H9 (cell line): ENCODE data around the gene TPGS1. TPM values are rescaled to one million over a fixed set of nuclear protein-coding genes. Genes with fewer than 3 reads are reported as not detected.

Experiments used
- DNase-seq: peaks from one replicate; pipeline ENCODE4 v3.0.0-alpha.2; 2017
- H2AFZ ChIP-seq: one replicate; pipeline ENCODE4 v1.6.1; 2013; ENCODE audit warnings: mild to moderate bottlenecking, low read length, control low read depth, moderate library complexity
- H2AK5ac ChIP-seq: 2 replicates; pipeline ENCODE4 v1.6.1; 2013; ENCODE audit warnings: low read length, control low read depth, mixed read lengths; ENCODE audit not compliant: insufficient read length
- H2BK120ac ChIP-seq: one replicate; pipeline ENCODE4 v1.6.1; 2013; ENCODE audit warnings: low read depth, mild to moderate bottlenecking, low read length, control low read depth, inconsistent platforms; ENCODE audit not compliant: poor library complexity, severe bottlenecking
- H2BK12ac ChIP-seq: 2 replicates; pipeline ENCODE4 v1.6.1; 2013; ENCODE audit warnings: low read length, control low read depth, mixed read lengths, low read depth; ENCODE audit not compliant: insufficient read length
- H2BK15ac ChIP-seq: 2 replicates; pipeline ENCODE4 v1.6.1; 2013; ENCODE audit warnings: low read depth, low read length, control low read depth
- H2BK20ac ChIP-seq: one replicate; pipeline ENCODE4 v1.6.1; 2013; ENCODE audit warnings: low read depth, mild to moderate bottlenecking, low read length, control low read depth, inconsistent platforms; ENCODE audit not compliant: poor library complexity, severe bottlenecking
- H2BK5ac ChIP-seq: 2 replicates; pipeline ENCODE4 v1.6.1; 2013; ENCODE audit warnings: low read length, control low read depth, mixed read lengths; ENCODE audit not compliant: insufficient read length
- H3K14ac ChIP-seq: 2 replicates; pipeline ENCODE4 v1.6.1; 2013; ENCODE audit warnings: low read length, control low read depth; ENCODE audit not compliant: insufficient read depth
- H3K18ac ChIP-seq: 2 replicates; pipeline ENCODE4 v1.6.1; 2013; ENCODE audit warnings: low read depth, mild to moderate bottlenecking, mixed read lengths, low read length, control low read depth; ENCODE audit not compliant: insufficient read length
- H3K23ac ChIP-seq: 2 replicates; pipeline ENCODE4 v1.6.1; 2013; ENCODE audit warnings: low read length, control low read depth, mixed read lengths, low read depth; ENCODE audit not compliant: insufficient read length
- H3K23me2 ChIP-seq: 2 replicates; pipeline ENCODE4 v1.6.1; 2013; ENCODE audit warnings: low read depth, mild to moderate bottlenecking, mixed read lengths, low read length, control low read depth; ENCODE audit not compliant: insufficient read length, poor library complexity, severe bottlenecking
- H3K27ac ChIP-seq: 2 replicates; pipeline ENCODE4 v1.5.1; 2013; ENCODE audit warnings: low read length, control low read depth, mixed read lengths, low read depth; ENCODE audit not compliant: insufficient read length
- H3K27me3 ChIP-seq: 2 replicates; pipeline ENCODE4 v1.6.1; 2013; ENCODE audit warnings: low read length, control low read depth, inconsistent platforms; ENCODE audit not compliant: insufficient read depth
- H3K4ac ChIP-seq: 2 replicates; pipeline ENCODE4 v1.6.1; 2013; ENCODE audit warnings: low read depth, mild to moderate bottlenecking, control low read depth, inconsistent platforms, low read length, moderate library complexity
- H3K4me1 ChIP-seq: 2 replicates; pipeline ENCODE4 v1.6.1; 2013; ENCODE audit warnings: low read length, control low read depth, inconsistent platforms; ENCODE audit not compliant: insufficient read depth
- H3K4me2 ChIP-seq: 2 replicates; pipeline ENCODE4 v1.6.1; 2013; ENCODE audit warnings: low read length, control low read depth, mixed read lengths; ENCODE audit not compliant: insufficient read length, insufficient read depth
- H3K56ac ChIP-seq: 2 replicates; pipeline ENCODE4 v1.6.1; 2013; ENCODE audit warnings: low read depth, mild to moderate bottlenecking, mixed read lengths, low read length, control low read depth; ENCODE audit not compliant: insufficient read length
- H3K79me1 ChIP-seq: 2 replicates; pipeline ENCODE4 v1.6.1; 2013; ENCODE audit warnings: low read depth, mild to moderate bottlenecking, moderate library complexity, low read length, control low read depth, inconsistent platforms; ENCODE audit not compliant: insufficient read depth, poor library complexity, severe bottlenecking
- H3K79me2 ChIP-seq: 2 replicates; pipeline ENCODE4 v1.6.1; 2013; ENCODE audit warnings: low read length, control low read depth, inconsistent platforms; ENCODE audit not compliant: insufficient read depth
- H3K9ac ChIP-seq: 2 replicates; pipeline ENCODE4 v1.6.1; 2013; ENCODE audit warnings: low read length, control low read depth, mixed read lengths; ENCODE audit not compliant: insufficient read length; ENCODE audit errors: extremely low read depth
- H3K9me3 ChIP-seq: one replicate; pipeline ENCODE4 v1.6.1; 2013; ENCODE audit warnings: low read depth, low read length, inconsistent platforms; ENCODE audit not compliant: control insufficient read depth
- H3T11ph ChIP-seq: one replicate; pipeline ENCODE4 v1.6.1; 2013; ENCODE audit warnings: mild to moderate bottlenecking, low read length, control low read depth, inconsistent platforms
- H4K20me1 ChIP-seq: one replicate; pipeline ENCODE4 v1.6.1; 2013; ENCODE audit not compliant: control insufficient read depth, insufficient read length, insufficient read depth
- H4K5ac ChIP-seq: 2 replicates; pipeline ENCODE4 v1.6.1; 2013; ENCODE audit warnings: low read depth, mild to moderate bottlenecking, mixed read lengths, low read length, control low read depth; ENCODE audit not compliant: insufficient read length
- H4K8ac ChIP-seq: replicated peaks from 2 replicates; pipeline ENCODE4 v1.6.1; 2013; ENCODE audit warnings: low read length, control low read depth, mixed read lengths, low read depth; ENCODE audit not compliant: insufficient read length
- H4K91ac ChIP-seq: 2 replicates; pipeline ENCODE4 v1.6.1; 2013; ENCODE audit warnings: low read depth, mild to moderate bottlenecking, moderate library complexity, mixed read lengths, low read length, control low read depth; ENCODE audit not compliant: insufficient read length
- H3K27ac Mint-ChIP-seq, 3 experiments: 2 replicates in 2 of 3; 3 replicates in 1 of 3; pipeline ENCODE4 v1.8.0; 2020 to 2021; ENCODE audit warnings: mixed read lengths in 3 of 3, mild to moderate bottlenecking in 1 of 3, moderate library complexity in 1 of 3
- H3K27me3 Mint-ChIP-seq: 2 replicates; pipeline ENCODE4 v1.8.0; 2021; ENCODE audit warnings: low read depth, mild to moderate bottlenecking, moderate library complexity, mixed read lengths
- H3K36me3 Mint-ChIP-seq, 3 experiments: 2 replicates in 2 of 3; 3 replicates in 1 of 3; pipeline ENCODE4 v1.8.0; 2020 to 2021; ENCODE audit warnings: low read depth in 3 of 3, mixed read lengths in 3 of 3; ENCODE audit not compliant: insufficient read depth in 1 of 3
- H3K4me1 Mint-ChIP-seq, 2 experiments: 2 replicates each; pipeline ENCODE4 v1.8.0; 2020; ENCODE audit warnings: mixed read lengths in 2 of 2
- H3K4me3 Mint-ChIP-seq, 2 experiments: 2 replicates in 1 of 2; 3 replicates in 1 of 2; pipeline ENCODE4 v1.8.0; 2020 to 2021; ENCODE audit warnings: mild to moderate bottlenecking in 2 of 2, mixed read lengths in 2 of 2, moderate library complexity in 1 of 2
- H3K9me3 Mint-ChIP-seq, 2 experiments: 2 replicates in 1 of 2; 3 replicates in 1 of 2; pipeline ENCODE4 v1.8.0; 2020; ENCODE audit warnings: mild to moderate bottlenecking in 2 of 2, mixed read lengths in 2 of 2, moderate library complexity in 1 of 2
- WGBS: extraction: QIAGEN DNeasy Blood & Tissue Kit; methylation state at CpG from one replicate; pipeline ENCODE4 v1.1.7; 2013; ENCODE audit warnings: missing lambda C conversion rate, low lambda C conversion rate, mixed read lengths; ENCODE audit not compliant: insufficient read length; ENCODE audit errors: extremely low coverage; 5-methylcytosine and 5-hydroxymethylcytosine counted together
- total RNA-seq: library from RNA; stranded (reverse); gene quantifications from 2 replicates; pipeline ENCODE4 v1.2.1, GENCODE V29; 2021
- TF ChIP-seq, protein P1 (sequence below): fragments of 200-600 bp; sonication (generic); conservative IDR thresholded peaks from 3 replicates; pipeline ENCODE4 v1.8.0; 2021; ENCODE audit warnings: antibody characterized with exemption, mild to moderate bottlenecking

Gene TPGS1
- total RNA-seq, 1 experiment from 2014 or later, result 7.4 TPM

GRCh38 chr19:517721-518597, 10.7 kb downstream of the TPGS1 start:
- no peak overlapping the region; a peak in 1 of 5 replicates for H3K4me3 Mint-ChIP-seq
- Histone ChIP-seq H2BK120ac (no peak overlapping the region), H4K8ac (no peak overlapping the region), H3K56ac (no peak overlapping the region), H3K9ac (no peak overlapping the region), H3T11ph (no peak overlapping the region), H3K14ac (no peak overlapping the region), H3K23me2 (peaks cover 5% of the 10 kb centered on the region), H2AK5ac (no peak overlapping the region), H2BK5ac (no peak overlapping the region), H3K23ac (no peak overlapping the region), H4K5ac (no peak overlapping the region), H4K91ac (no peak overlapping the region), H3K9me3 (no peaks in the 10 kb centered on the region), H3K4me1 (no peaks in the 10 kb centered on the region), H4K20me1 (peaks cover 3% of the 10 kb centered on the region), H3K27ac (no peak overlapping the region), H3K4me2 (no peak overlapping the region), H2BK15ac (no peak overlapping the region), H3K4ac (no peak overlapping the region), H2BK20ac (no peak overlapping the region), H2AFZ (no peak overlapping the region), H2BK12ac (no peak overlapping the region), H3K79me2 (no peaks in the 10 kb centered on the region), H3K79me1 (no peaks in the 10 kb centered on the region), H3K18ac (no peak overlapping the region), H3K27me3 (no peaks in the 10 kb centered on the region)
- no peaks in the 10 kb centered on the region; a peak in 1 of 5 replicates for H3K9me3 Mint-ChIP-seq
- H3K27me3 Mint-ChIP-seq, result peaks cover 33% of the 10 kb centered on the region
- TF ChIP-seq, protein P1, sequence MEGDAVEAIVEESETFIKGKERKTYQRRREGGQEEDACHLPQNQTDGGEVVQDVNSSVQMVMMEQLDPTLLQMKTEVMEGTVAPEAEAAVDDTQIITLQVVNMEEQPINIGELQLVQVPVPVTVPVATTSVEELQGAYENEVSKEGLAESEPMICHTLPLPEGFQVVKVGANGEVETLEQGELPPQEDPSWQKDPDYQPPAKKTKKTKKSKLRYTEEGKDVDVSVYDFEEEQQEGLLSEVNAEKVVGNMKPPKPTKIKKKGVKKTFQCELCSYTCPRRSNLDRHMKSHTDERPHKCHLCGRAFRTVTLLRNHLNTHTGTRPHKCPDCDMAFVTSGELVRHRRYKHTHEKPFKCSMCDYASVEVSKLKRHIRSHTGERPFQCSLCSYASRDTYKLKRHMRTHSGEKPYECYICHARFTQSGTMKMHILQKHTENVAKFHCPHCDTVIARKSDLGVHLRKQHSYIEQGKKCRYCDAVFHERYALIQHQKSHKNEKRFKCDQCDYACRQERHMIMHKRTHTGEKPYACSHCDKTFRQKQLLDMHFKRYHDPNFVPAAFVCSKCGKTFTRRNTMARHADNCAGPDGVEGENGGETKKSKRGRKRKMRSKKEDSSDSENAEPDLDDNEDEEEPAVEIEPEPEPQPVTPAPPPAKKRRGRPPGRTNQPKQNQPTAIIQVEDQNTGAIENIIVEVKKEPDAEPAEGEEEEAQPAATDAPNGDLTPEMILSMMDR, result no peak
- DNase-seq, result no peak
- H3K4me1 Mint-ChIP-seq, result peaks cover 2 to 6% of the 10 kb centered on the region in 2 experiments; a peak in 2 of 4 replicates
- H3K27ac Mint-ChIP-seq, result no peak overlapping the region
- no CpG with 5 or more reads among the region's 10 CpGs for WGBS
- H3K36me3 Mint-ChIP-seq, result peaks cover 3 to 20% (median 3%) of the 10 kb centered on the region in 3 experiments; a peak in 5 of 7 replicates
